GM10248 (cell line): ENCODE data around the gene EHBP1L1.

Source experiments
- CTCF ChIA-PET: fragments of 300-600 bp; sonication (Branson Sonifier 250); formaldehyde crosslinking; extraction: SDS; loops from one replicate; lab custom pipeline; 2021; ENCODE audit warnings: antibody characterized with exemption; lab: Yijun Ruan, JAX
- POLR2A ChIA-PET: fragments of 350-650 bp; sonication (Branson Sonifier 250); formaldehyde crosslinking; extraction: SDS; loops from one replicate; lab custom pipeline; 2020; ENCODE audit warnings: antibody characterized with exemption; lab: Yijun Ruan, JAX
- DNase-seq: peaks from one replicate; pipeline ENCODE4 v3.0.0; 2012; ENCODE audit errors: extremely low spot score
- TF ChIP-seq, protein P1 (sequence below): IDR thresholded peaks from 2 replicates; pipeline ENCODE4 v1.5.1; 2012; ENCODE audit warnings: mild to moderate bottlenecking, low read depth; ENCODE audit errors: extremely low read depth, missing control alignments, control extremely low read depth

EHBP1L1 gene

DNA sequence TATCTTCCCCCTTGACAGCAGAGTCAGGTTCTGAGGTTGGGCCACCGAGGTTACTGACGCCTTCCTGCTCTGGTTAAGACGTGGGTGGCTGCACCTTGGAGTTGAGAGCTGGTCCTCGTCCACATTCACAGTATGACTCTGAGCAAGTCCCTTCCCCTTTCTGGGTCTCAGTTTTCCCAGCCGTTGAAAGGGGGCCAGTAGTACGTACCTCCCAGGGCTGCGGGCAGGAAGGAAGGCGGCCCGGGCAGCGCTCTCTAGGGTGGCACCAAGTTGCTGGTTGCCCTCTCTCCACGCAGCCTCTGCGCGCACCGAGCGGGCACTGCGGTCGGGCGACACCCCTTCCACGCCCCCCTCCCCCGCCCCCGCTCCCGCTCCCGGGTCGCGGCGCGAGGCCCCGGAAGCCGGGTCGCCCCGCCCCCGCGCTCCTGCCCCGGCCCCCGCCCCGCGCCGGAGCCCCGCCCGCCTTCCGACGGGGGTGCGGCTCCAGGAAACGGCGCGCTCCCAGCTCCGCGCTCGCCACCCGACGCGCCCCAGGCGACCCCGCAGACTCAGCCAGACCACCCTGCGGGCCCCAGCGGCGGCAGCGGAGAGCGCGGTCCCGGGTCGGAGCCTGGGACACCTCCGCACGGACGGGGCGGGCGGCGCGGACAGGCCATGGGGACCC lies at the start of gene EHBP1L1:
EHBP1L1 (plus strand) TSS at position 486 of the 664 bp plus-strand sequence. CDS start 250 bp downstream, outside the sequence.
- TF ChIP-seq, protein P1, sequence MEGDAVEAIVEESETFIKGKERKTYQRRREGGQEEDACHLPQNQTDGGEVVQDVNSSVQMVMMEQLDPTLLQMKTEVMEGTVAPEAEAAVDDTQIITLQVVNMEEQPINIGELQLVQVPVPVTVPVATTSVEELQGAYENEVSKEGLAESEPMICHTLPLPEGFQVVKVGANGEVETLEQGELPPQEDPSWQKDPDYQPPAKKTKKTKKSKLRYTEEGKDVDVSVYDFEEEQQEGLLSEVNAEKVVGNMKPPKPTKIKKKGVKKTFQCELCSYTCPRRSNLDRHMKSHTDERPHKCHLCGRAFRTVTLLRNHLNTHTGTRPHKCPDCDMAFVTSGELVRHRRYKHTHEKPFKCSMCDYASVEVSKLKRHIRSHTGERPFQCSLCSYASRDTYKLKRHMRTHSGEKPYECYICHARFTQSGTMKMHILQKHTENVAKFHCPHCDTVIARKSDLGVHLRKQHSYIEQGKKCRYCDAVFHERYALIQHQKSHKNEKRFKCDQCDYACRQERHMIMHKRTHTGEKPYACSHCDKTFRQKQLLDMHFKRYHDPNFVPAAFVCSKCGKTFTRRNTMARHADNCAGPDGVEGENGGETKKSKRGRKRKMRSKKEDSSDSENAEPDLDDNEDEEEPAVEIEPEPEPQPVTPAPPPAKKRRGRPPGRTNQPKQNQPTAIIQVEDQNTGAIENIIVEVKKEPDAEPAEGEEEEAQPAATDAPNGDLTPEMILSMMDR: no peak
- ChIA-PET CTCF (interaction anchor here (1.3 to 22.1 kb wide), 6 partner anchors 9 to 159 kb away, joined by 3 to 351 read pairs (median 10); partner anchors contain the start of genes KCNK7, MAP3K11 and PCNX3), POLR2A (interaction anchor here (1.1 to 2.4 kb wide), 4 partner anchors 11 to 153 kb away, joined by 5 to 9 read pairs (median 6); partner anchors contain the start of gene NEAT1)
- DNase-seq: peak; percentile 88

DNA sequence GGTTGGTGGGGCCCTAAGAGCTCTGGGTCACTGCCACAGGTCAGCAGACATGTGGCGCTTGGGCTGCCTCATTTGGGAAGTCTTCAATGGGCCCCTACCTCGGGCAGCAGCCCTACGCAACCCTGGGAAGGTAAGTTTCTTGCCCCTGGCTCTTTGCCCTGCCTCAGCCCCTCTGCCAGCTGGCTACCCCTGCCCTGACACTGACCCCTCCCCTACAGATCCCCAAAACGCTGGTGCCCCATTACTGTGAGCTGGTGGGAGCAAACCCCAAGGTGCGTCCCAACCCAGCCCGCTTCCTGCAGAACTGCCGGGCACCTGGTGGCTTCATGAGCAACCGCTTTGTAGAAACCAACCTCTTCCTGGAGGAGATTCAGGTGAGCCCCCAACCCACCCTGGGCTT lies 49.1 kb upstream of the EHBP1L1 start:
- TF ChIP-seq, protein P1: no peak
- no peak for DNase-seq
- POLR2A ChIA-PET: no interaction called here
- CTCF ChIA-PET: interaction anchor here (1.1 to 8.5 kb wide), 2 partner anchors 15 to 265 kb away, joined by 3 to 77 read pairs; partner anchors contain the start of gene POLA2

DNA sequence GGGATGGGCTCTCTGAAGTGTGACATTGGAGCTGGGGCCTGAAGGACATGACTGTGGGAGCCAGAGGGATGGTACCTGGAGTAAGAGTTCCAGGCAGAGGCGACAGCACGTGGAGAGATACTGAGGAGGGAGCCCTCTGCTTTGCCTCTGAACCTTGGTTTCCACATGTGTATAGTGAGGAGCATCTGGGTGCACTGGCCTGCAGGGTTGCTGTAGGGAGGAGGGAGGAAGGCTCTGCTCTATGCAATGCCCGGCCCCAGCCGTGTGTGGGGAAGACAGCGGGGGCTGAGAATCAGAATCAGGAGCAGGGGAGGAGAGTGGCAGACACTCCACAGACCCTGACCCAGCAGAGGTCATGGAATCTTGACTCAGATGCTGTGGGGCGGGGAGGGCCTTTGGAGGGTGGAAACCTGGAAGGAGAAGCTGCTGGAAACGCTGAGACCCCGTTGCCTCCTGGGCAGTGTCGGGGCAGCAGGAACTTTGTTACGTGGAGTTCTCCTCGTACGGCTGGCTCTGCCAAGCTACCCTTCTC lies 47.0 kb upstream of the EHBP1L1 start:
- ChIA-PET CTCF (interaction anchor here (8.5 kb wide), 1 partner anchor 13 kb away, joined by 77 read pairs; no protein-coding TSS in a partner anchor), POLR2A (interaction anchor here (0.9 kb wide), 1 partner anchor 18 kb away, joined by 3 read pairs; no protein-coding TSS in a partner anchor)
- TF ChIP-seq, protein P1: no peak
- no peak for DNase-seq

DNA sequence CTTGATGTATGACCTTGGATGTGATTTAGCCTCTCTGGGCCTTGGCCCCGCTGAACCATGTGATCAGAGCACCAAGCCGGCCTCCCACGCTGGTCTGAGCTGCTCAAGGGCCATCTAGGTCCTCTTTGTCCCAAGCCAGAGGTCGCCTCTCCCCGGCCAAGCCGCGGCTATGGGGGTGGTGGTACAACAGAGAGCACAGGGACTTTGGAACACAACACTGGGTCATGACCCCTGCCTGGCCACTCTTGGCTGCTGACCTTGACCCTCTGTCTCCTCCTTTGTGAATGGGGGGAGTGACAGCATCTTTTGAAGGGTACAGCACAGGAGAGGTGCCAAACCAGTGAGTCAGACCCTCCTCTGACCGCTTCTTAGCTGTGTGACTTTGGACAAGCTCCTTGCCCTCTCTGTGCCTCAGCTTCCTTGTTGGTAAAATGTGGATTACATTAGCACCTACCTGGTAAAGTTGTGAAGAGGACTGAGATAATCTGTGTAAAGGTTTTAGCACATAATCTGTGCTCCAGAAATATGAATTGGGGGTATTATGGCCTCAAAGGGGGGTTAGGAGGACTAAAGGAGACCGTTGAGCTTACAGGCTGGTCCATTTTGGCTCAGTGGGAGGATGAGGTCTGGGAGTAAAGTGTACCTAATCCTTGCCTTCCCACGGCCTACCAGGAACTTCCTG lies 46.2 kb upstream of the EHBP1L1 start:
- ChIA-PET POLR2A (interaction anchor here (0.9 to 1.0 kb wide), 2 partner anchors 17 to 19 kb away, joined by 3 to 7 read pairs; no protein-coding TSS in a partner anchor), CTCF (interaction anchor here (1.7 to 8.5 kb wide), 2 partner anchors 12 to 59 kb away, joined by 5 to 77 read pairs; no protein-coding TSS in a partner anchor)
- TF ChIP-seq, protein P1: no peak
- DNase-seq: no peak

DNA sequence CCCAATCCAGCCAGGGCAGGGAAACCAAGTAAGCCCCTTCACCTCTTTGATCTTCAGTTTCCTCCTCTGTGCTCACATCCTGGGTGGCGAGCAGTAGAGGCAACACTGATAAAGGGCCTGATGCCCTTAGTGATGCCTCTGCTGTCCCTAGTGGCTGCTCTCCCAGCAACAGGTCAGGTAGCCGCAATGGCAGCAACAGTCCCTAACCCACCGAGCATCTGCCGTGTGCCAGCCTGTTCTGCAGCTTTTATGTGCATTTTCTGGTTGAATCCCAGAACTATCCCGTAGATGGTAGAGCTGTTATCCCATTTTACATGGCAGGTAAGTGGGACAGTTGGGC lies 45.7 kb upstream of the EHBP1L1 start:
- POLR2A ChIA-PET: interaction anchor here (1.0 kb wide), 1 partner anchor 20 kb away, joined by 7 read pairs; no protein-coding TSS in a partner anchor

More for the DNA sequence above, 45.7 kb upstream of the EHBP1L1 start:
- DNase-seq: no peak
- CTCF ChIA-PET: interaction anchor here (1.7 to 8.5 kb wide), 2 partner anchors 11 to 58 kb away, joined by 5 to 77 read pairs; no protein-coding TSS in a partner anchor
- TF ChIP-seq, protein P1: peak; percentile 28
